A673 (cell line): ENCODE results near the gene SELENOS. TPM values are rescaled to one million over a fixed set of nuclear protein-coding genes. Genes with fewer than 3 reads are reported as not detected.

Experiments used
- BruUV-seq: library from RNA; stranded (reverse); fragments of 400-500 nt; replicated peaks from 2 replicates; lab custom pipeline; 2021; lab: Mats Ljungman, UMichigan
- CTCF ChIA-PET: fragments of 300-600 bp; sonication (Branson Sonifier 250); formaldehyde crosslinking; loops from one replicate; lab custom pipeline; 2022; ENCODE audit warnings: antibody characterized with exemption; lab: Charles Lee
- POLR2A ChIA-PET: fragments of 300-600 bp; sonication (Branson Sonifier 250); formaldehyde crosslinking; loops from one replicate; lab custom pipeline; 2022; ENCODE audit warnings: antibody characterized with exemption; ENCODE audit not compliant: low non-redundant PET; lab: Charles Lee
- DNase-seq: peaks from one replicate; pipeline ENCODE4 v3.0.0-alpha.2; 2015; ENCODE audit warnings: low spot score
- H3K27ac ChIP-seq: fragments of 200-600 bp; sonication (generic); 2 replicates; pipeline ENCODE4 v1.5.1; 2016; ENCODE audit warnings: mixed run types, low read depth, mild to moderate bottlenecking, mixed read lengths, antibody characterized with exemption, low read length; ENCODE audit not compliant: poor library complexity, severe bottlenecking
- H3K27me3 ChIP-seq: fragments of 200-600 bp; sonication (generic); replicated peaks from 2 replicates; pipeline ENCODE4 v1.6.1; 2017; ENCODE audit warnings: mixed run types, low read depth, mild to moderate bottlenecking, mixed read lengths, antibody characterized with exemption, low read length; ENCODE audit not compliant: insufficient read depth, poor library complexity
- H3K36me3 ChIP-seq: fragments of 200-600 bp; sonication (generic); 2 replicates; pipeline ENCODE4 v1.6.1; 2016; ENCODE audit warnings: mixed run types, mild to moderate bottlenecking, mixed read lengths, antibody characterized with exemption, low read length; ENCODE audit not compliant: insufficient read depth, poor library complexity, severe bottlenecking
- H3K4me1 ChIP-seq: fragments of 200-600 bp; sonication (generic); 2 replicates; pipeline ENCODE4 v1.6.1; 2017; ENCODE audit warnings: mixed run types, mild to moderate bottlenecking, mixed read lengths, antibody characterized with exemption, low read length; ENCODE audit not compliant: insufficient read depth, poor library complexity, severe bottlenecking
- H3K4me3 ChIP-seq: fragments of 200-600 bp; sonication (generic); 2 replicates; pipeline ENCODE4 v1.5.1; 2016; ENCODE audit warnings: low read depth, mixed run types, mild to moderate bottlenecking, mixed read lengths, low read length; ENCODE audit not compliant: poor library complexity, severe bottlenecking
- H3K9me3 ChIP-seq: fragments of 200-600 bp; sonication (generic); 2 replicates; pipeline ENCODE4 v1.6.1; 2016; ENCODE audit warnings: mixed run types, low read depth, mild to moderate bottlenecking, mixed read lengths, antibody characterized with exemption, low read length; ENCODE audit not compliant: poor library complexity, severe bottlenecking
- EZH2 ChIP-seq: fragments of 200-600 bp; sonication (generic); IDR thresholded peaks from 2 replicates; pipeline ENCODE4 v1.6.1; 2017; ENCODE audit warnings: borderline replicate concordance, low read depth, mild to moderate bottlenecking, mixed read lengths, antibody characterized with exemption, low read length; ENCODE audit not compliant: poor library complexity, severe bottlenecking
- intact Hi-C: fragments of 100-400 bp; cut with micrococcal nuclease; formaldehyde crosslinking; loops from one replicate; pipeline ENCODE4 v1.10.0; 2022; ENCODE audit not compliant: unreplicated experiment
- total RNA-seq: library from RNA; stranded (reverse); gene quantifications from 2 replicates; pipeline ENCODE4 v1.2.3, GENCODE V29; 2021
- TF ChIP-seq, protein P1 (sequence below): fragments of 300-800, 200-600 bp; sonication (generic); conservative IDR thresholded peaks from 2 replicates; pipeline ENCODE4 v1.5.1; 2017; ENCODE audit warnings: low read depth, mild to moderate bottlenecking, antibody characterized with exemption, low read length, moderate library complexity, mixed read lengths

SELENOS gene
- total RNA-seq, 1 experiment from 2014 or later, result 40.1 TPM

GRCh38 chr15:101240358-101240757 lies 36.9 kb downstream of the SELENOS start:
- H3K27ac ChIP-seq, result no peak overlapping the region
- no peak overlapping the region for H3K4me3 ChIP-seq
- H3K27me3 ChIP-seq, result no peaks in the 10 kb centered on the region
- H3K36me3 ChIP-seq, result peaks cover 2% of the 10 kb centered on the region
- ChIA-PET POLR2A (no interaction called here), CTCF (no interaction called here)
- H3K4me1 ChIP-seq, result peaks cover 29% of the 10 kb centered on the region
- no peak for DNase-seq
- H3K9me3 ChIP-seq, result no peaks in the 10 kb centered on the region
- intact Hi-C loops, result no loop called here
- TF ChIP-seq EZH2, result no peak
- TF ChIP-seq, protein P1, sequence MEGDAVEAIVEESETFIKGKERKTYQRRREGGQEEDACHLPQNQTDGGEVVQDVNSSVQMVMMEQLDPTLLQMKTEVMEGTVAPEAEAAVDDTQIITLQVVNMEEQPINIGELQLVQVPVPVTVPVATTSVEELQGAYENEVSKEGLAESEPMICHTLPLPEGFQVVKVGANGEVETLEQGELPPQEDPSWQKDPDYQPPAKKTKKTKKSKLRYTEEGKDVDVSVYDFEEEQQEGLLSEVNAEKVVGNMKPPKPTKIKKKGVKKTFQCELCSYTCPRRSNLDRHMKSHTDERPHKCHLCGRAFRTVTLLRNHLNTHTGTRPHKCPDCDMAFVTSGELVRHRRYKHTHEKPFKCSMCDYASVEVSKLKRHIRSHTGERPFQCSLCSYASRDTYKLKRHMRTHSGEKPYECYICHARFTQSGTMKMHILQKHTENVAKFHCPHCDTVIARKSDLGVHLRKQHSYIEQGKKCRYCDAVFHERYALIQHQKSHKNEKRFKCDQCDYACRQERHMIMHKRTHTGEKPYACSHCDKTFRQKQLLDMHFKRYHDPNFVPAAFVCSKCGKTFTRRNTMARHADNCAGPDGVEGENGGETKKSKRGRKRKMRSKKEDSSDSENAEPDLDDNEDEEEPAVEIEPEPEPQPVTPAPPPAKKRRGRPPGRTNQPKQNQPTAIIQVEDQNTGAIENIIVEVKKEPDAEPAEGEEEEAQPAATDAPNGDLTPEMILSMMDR, result no peak
- no TSS peak for BruUV-seq

GRCh38 chr15:101239724-101240136 lies 37.6 kb downstream of the SELENOS start:
- H3K4me1 ChIP-seq, result peaks cover 29% of the 10 kb centered on the region
- H3K4me3 ChIP-seq, result no peak overlapping the region
- DNase-seq, result no peak
- CTCF ChIA-PET, result no interaction called here
- no peak overlapping the region for H3K27ac ChIP-seq
- POLR2A ChIA-PET, result no interaction called here
- TF ChIP-seq EZH2, result no peak
- TF ChIP-seq, protein P1, result no peak
- H3K9me3 ChIP-seq, result no peaks in the 10 kb centered on the region
- no TSS peak for BruUV-seq
- H3K27me3 ChIP-seq, result no peaks in the 10 kb centered on the region
- intact Hi-C loops, result no loop called here
- peaks cover 7% of the 10 kb centered on the region for H3K36me3 ChIP-seq

- POLR2A ChIA-PET, result no interaction called here
- Histone ChIP-seq H3K27me3 (no peaks in the 10 kb centered on the region), H3K36me3 (peaks cover 19% of the 10 kb centered on the region), H3K4me1 (peaks cover 16% of the 10 kb centered on the region), H3K9me3 (no peaks in the 10 kb centered on the region), H3K27ac (no peak overlapping the region), H3K4me3 (no peak overlapping the region)
- BruUV-seq, result no TSS peak
- no peak for DNase-seq
- TF ChIP-seq, protein P1, result no peak
- no peak for TF ChIP-seq EZH2
- CTCF ChIA-PET, result no interaction called here
- intact Hi-C loops, result no loop called here
Measured at GRCh38 chr15:101237251-101237650, 40.0 kb downstream of the SELENOS start.
